B cell (primary cell): ENCODE data around the gene CFAP61. TPM values are rescaled to one million over a fixed set of nuclear protein-coding genes. Genes with fewer than 3 reads are reported as not detected.

Source experiments
- ATAC-seq: fragments of 200-7000 bp; cut with Tn5 transposase; one replicate; pipeline ENCODE4 v1.10.0; 2021; ENCODE audit warnings: low read depth, mild to moderate bottlenecking, moderate number of reproducible peaks, moderate library complexity
- CTCF ChIA-PET: fragments of 350-600 bp; sonication (Branson Sonifier 250); formaldehyde crosslinking; loops from one replicate; lab custom pipeline; 2021; ENCODE audit warnings: antibody characterized with exemption, inconsistent platforms; lab: Charles Lee
- POLR2A ChIA-PET: fragments of 350-600 bp; sonication (Branson Sonifier 250); formaldehyde crosslinking; loops from one replicate; lab custom pipeline; 2021; ENCODE audit warnings: antibody characterized with exemption; lab: Charles Lee
- DNase-seq: peaks from one replicate; pipeline ENCODE4 v3.0.0; 2013
- H2AFZ ChIP-seq: 2 replicates; pipeline ENCODE4 v1.6.1; 2012; ENCODE audit warnings: mild to moderate bottlenecking, low read depth, low read length; ENCODE audit not compliant: insufficient read depth, poor library complexity, severe bottlenecking
- H3K27ac ChIP-seq, 2 donors: 1 replicate in 1 of 2; 2 replicates in 1 of 2; pipeline ENCODE4 v1.5.1; 2012 to 2013; ENCODE audit warnings: low read length in 2 of 2, mild to moderate bottlenecking in 2 of 2, moderate library complexity in 1 of 2
- H3K27me3 ChIP-seq, 4 experiments: fragments of 200-600 bp in 1 of 4; sonication (generic) in 1 of 4; replicated peaks in 1 of 4; 1 replicate in 2 of 4; 2 replicates in 2 of 4; pipeline versions ENCODE4 v1.6.1 to v1.7.0; 2013 to 2016; ENCODE audit warnings: low read length in 3 of 4, mild to moderate bottlenecking in 2 of 4, mixed read lengths in 1 of 4, moderate library complexity in 1 of 4; ENCODE audit not compliant: insufficient read depth in 4 of 4, control insufficient read depth in 3 of 4; ENCODE audit errors: control extremely low read depth in 1 of 4
- H3K36me3 ChIP-seq, 2 experiments: replicated peaks in 1 of 2; 1 replicate in 1 of 2; 2 replicates in 1 of 2; pipeline versions ENCODE4 v1.6.1 to v1.7.1; 2013; ENCODE audit warnings: low read length in 1 of 2; ENCODE audit not compliant: insufficient read depth in 2 of 2, control insufficient read depth in 1 of 2; ENCODE audit errors: control extremely low read depth in 1 of 2, extremely low read depth in 1 of 2
- H3K4me1 ChIP-seq, 2 donors: fragments of 200-600 bp in 1 of 2; sonication (generic) in 1 of 2; 1 replicate in 1 of 2; 2 replicates in 1 of 2; pipeline versions ENCODE4 v1.5.1 to v1.6.1; 2013 to 2017; ENCODE audit warnings: low read length in 2 of 2; ENCODE audit not compliant: control insufficient read depth in 2 of 2, insufficient read depth in 2 of 2
- H3K4me2 ChIP-seq: replicated peaks from 2 replicates; pipeline ENCODE3; 2012; ENCODE audit warnings: mild to moderate bottlenecking, low read depth, low read length; ENCODE audit not compliant: poor library complexity, severe bottlenecking
- H3K4me3 ChIP-seq, 5 experiments: fragments of 200-600 bp in 1 of 5; sonication (generic) in 1 of 5; 1 replicate in 3 of 5; 2 replicates in 2 of 5; pipeline versions ENCODE4 v1.5.1 to v1.7.0; 2011 to 2016; ENCODE audit warnings: low read length in 4 of 5, mild to moderate bottlenecking in 4 of 5, low read depth in 2 of 5, control low read depth in 1 of 5, moderate library complexity in 1 of 5; ENCODE audit not compliant: insufficient read depth in 1 of 5; ENCODE audit errors: control extremely low read depth in 1 of 5, extremely low read depth in 1 of 5
- H3K79me2 ChIP-seq: fragments of 200-600 bp; sonication (generic); one replicate; pipeline ENCODE4 v1.6.0; 2016; ENCODE audit warnings: low read length; ENCODE audit not compliant: control insufficient read depth, insufficient read depth
- H3K9ac ChIP-seq: fragments of 200-600 bp; sonication (generic); 2 replicates; pipeline ENCODE4 v1.6.1; 2017; ENCODE audit warnings: mild to moderate bottlenecking, low read length, moderate library complexity
- H3K9me3 ChIP-seq, 3 donors: one replicate each; pipeline versions ENCODE4 v1.6.1 to v1.7.1; 2013; ENCODE audit warnings: low read length in 2 of 3; ENCODE audit not compliant: control insufficient read depth in 2 of 3, insufficient read depth in 1 of 3; ENCODE audit errors: control extremely low read depth in 1 of 3
- H4K20me1 ChIP-seq: 2 replicates; pipeline ENCODE4 v1.6.0; 2012; ENCODE audit warnings: mild to moderate bottlenecking, low read length; ENCODE audit not compliant: insufficient read depth, control insufficient read depth, poor library complexity, severe bottlenecking
- H3K27ac Mint-ChIP-seq: one replicate; pipeline ENCODE4 v1.8.0; 2021; ENCODE audit warnings: mixed read lengths
- H3K27me3 Mint-ChIP-seq: one replicate; pipeline ENCODE4 v1.8.0; 2021; ENCODE audit warnings: mixed read lengths
- H3K4me1 Mint-ChIP-seq: one replicate; pipeline ENCODE4 v1.8.0; 2021; ENCODE audit warnings: mixed read lengths
- H3K4me3 Mint-ChIP-seq: one replicate; pipeline ENCODE4 v1.8.0; 2021; ENCODE audit warnings: mixed read lengths
- H3K9me3 Mint-ChIP-seq: one replicate; pipeline ENCODE4 v1.8.0; 2022; ENCODE audit warnings: mixed read lengths; ENCODE audit not compliant: insufficient read depth
- CTCF ChIP-seq: fragments of 200-600 bp; IDR thresholded peaks from one replicate; pipeline ENCODE4 v1.8.0; 2022; ENCODE audit warnings: antibody characterized with exemption, mild to moderate bottlenecking
- EZH2 ChIP-seq: IDR thresholded peaks from 2 replicates; pipeline ENCODE4 v1.6.1; 2012; ENCODE audit warnings: borderline replicate concordance, low read depth, mild to moderate bottlenecking, moderate library complexity, low read length; ENCODE audit not compliant: insufficient read depth, poor library complexity, severe bottlenecking
- WGBS: methylation state at CpG from one replicate; pipeline ENCODE4 v1.1.5; 2013; ENCODE audit warnings: missing lambda C conversion rate; ENCODE audit not compliant: insufficient coverage; 5-methylcytosine and 5-hydroxymethylcytosine counted together
- intact Hi-C: fragments of 100-400 bp; cut with micrococcal nuclease; formaldehyde crosslinking; loops from one replicate; pipeline ENCODE4 v1.10.0; 2022
- polyA plus RNA-seq: library from polyadenylated mRNA; depleted of rRNA; stranded (reverse); fragments of >200 nt; gene quantifications from 2 replicates; pipeline ENCODE4 v1.2.3, GENCODE V29; 2012
- total RNA-seq, 2 donors: library from RNA; stranded (reverse); fragments of 120-200 nt in 1 of 2; gene quantifications; 1 replicate in 1 of 2; 2 replicates in 1 of 2; pipeline versions ENCODE4 v1.2.3 to v1.2.4, GENCODE V29; 2013 to 2022

Gene CFAP61
- total and polyA plus RNA-seq, 2 donors (not counting 1 experiment from before 2014, with no cell fraction given): not detected

GRCh38 chr20:20138301-20139064, 86.2 kb downstream of the CFAP61 start:
- CTCF ChIA-PET: no interaction called here
- Histone ChIP-seq H3K9ac (no peak overlapping the region), H3K36me3 (no peaks in the 10 kb centered on the region), H3K9me3 (peaks cover 0 to 22% (median 3%) of the 10 kb centered on the region in 3 donors), H3K27me3 (peaks cover 0 to 9% (median 3%) of the 10 kb centered on the region in 4 experiments), H3K4me3 (no peak overlapping the region), H4K20me1 (no peaks in the 10 kb centered on the region), H3K27ac (no peak overlapping the region), H3K79me2 (no peaks in the 10 kb centered on the region), H3K4me1 (no peaks in the 10 kb centered on the region), H2AFZ (no peak overlapping the region), H3K4me2 (no peak overlapping the region)
- DNase-seq (no peak), ATAC-seq (no peak)
- POLR2A ChIA-PET: no interaction called here
- H3K4me1 Mint-ChIP-seq: no peaks in the 10 kb centered on the region
- WGBS: 78% methylated on average over 2 of the region's 4 CpGs
- no peak overlapping the region for H3K27ac Mint-ChIP-seq
- H3K4me3 Mint-ChIP-seq: no peak overlapping the region
- no peaks in the 10 kb centered on the region for H3K9me3 Mint-ChIP-seq
- intact Hi-C loops: no loop called here
- peaks cover 8% of the 10 kb centered on the region for H3K27me3 Mint-ChIP-seq
- TF ChIP-seq CTCF (no peak), EZH2 (no peak)

GRCh38 chr20:20139403-20139802, 87.1 kb downstream of the CFAP61 start:
- Mint-ChIP-seq H3K27me3 (peaks cover 14% of the 10 kb centered on the region), H3K4me3 (no peak overlapping the region), H3K27ac (no peak overlapping the region), H3K9me3 (no peaks in the 10 kb centered on the region), H3K4me1 (no peaks in the 10 kb centered on the region)
- no peak for TF ChIP-seq CTCF
- no peak for TF ChIP-seq EZH2
- no peaks in the 10 kb centered on the region for H3K4me1 ChIP-seq
- no peak overlapping the region for H3K4me2 ChIP-seq
- no peaks in the 10 kb centered on the region for H4K20me1 ChIP-seq
- H3K9ac ChIP-seq: no peak overlapping the region
- no peaks in the 10 kb centered on the region for H3K36me3 ChIP-seq
- no peak for DNase-seq
- POLR2A ChIA-PET: no interaction called here
- peaks cover 0 to 9% (median 3%) of the 10 kb centered on the region in 4 experiments for H3K27me3 ChIP-seq
- intact Hi-C loops: no loop called here
- CTCF ChIA-PET: no interaction called here
- no CpG with 5 or more reads among the region's 5 CpGs for WGBS
- no peak overlapping the region for H3K27ac ChIP-seq
- H3K9me3 ChIP-seq: peaks cover 0 to 22% (median 3%) of the 10 kb centered on the region in 3 donors
- no peak for ATAC-seq
- H3K4me3 ChIP-seq: no peak overlapping the region
- no peaks in the 10 kb centered on the region for H3K79me2 ChIP-seq
- no peak overlapping the region for H2AFZ ChIP-seq
